ENCODE measurements around the gene NRXN2. TPM values are rescaled to one million over a fixed set of nuclear protein-coding genes. Genes with fewer than 3 reads are reported as not detected.

The NRXN2 gene
- total and polyA plus RNA-seq, 10 of the 15 experiments (the other 5 are each of a cell fraction or from before 2014, with no cell fraction given), result 0.03 to 1.4 (median 0.23) TPM

- ATAC-seq (no peak), DNase-seq (ENCODE audit: low read depth, low spot score) (no peak), FAIRE-seq (no peak)
- ChIA-PET SMC1A (ENCODE audit: uncharacterized antibody, unreplicated experiment) (no interaction called here), CTCF (interaction anchor here (0.7 kb wide), 1 partner anchor 155 kb away, joined by 4 read pairs; no protein-coding TSS in a partner anchor), POLR2A (no interaction called here), RAD21 (ENCODE audit: unreplicated experiment) (no interaction called here)
- Histone ChIP-seq H3K9me3 (replicated peaks; ENCODE audit: control insufficient read depth, insufficient read depth, low read length) (no peaks in the 10 kb centered on the region; the same call in 2 of the 3 replicates), H3K36me3 (ENCODE audit: control insufficient read depth in 2 of 2, insufficient read depth in 2 of 2, low read length in 1 of 2) (no peaks in the 10 kb centered on the region), H3K79me2 (ENCODE audit: control insufficient read depth, insufficient read depth, low read length) (no peaks in the 10 kb centered on the region), H4K20me1 (ENCODE audit: control insufficient read depth, insufficient read depth) (no peaks in the 10 kb centered on the region), H3K27ac (ENCODE audit: control insufficient read depth, insufficient read depth) (no peak overlapping the region), H2AFZ (ENCODE audit: control insufficient read depth, low read depth, low read length) (no peak overlapping the region), H3K4me3 (no peak overlapping the region), H3K27me3 (replicated peaks in 1 of 2; ENCODE audit: control insufficient read depth in 2 of 2, insufficient read depth in 2 of 2, low read length in 1 of 2) (peaks cover 0 to 3% of the 10 kb centered on the region in 2 experiments; a peak in 1 of 4 replicates), H3K4me1 (ENCODE audit: control insufficient read depth, insufficient read depth, low read length) (no peaks in the 10 kb centered on the region), H3K4me2 (ENCODE audit: control insufficient read depth, insufficient read depth) (no peak overlapping the region), H3K9ac (ENCODE audit: control insufficient read depth, insufficient read depth, low read length) (no peak overlapping the region)
- in situ Hi-C loops (cut with MboI), result no loop called here
- WGBS (ENCODE audit: insufficient coverage, insufficient replicate concordance, low lambda C conversion rate, missing lambda C conversion rate), result 43% methylated on average over 28 of the region's 28 CpGs
- BruUV-seq (replicated peaks), result no TSS peak
- intact Hi-C loops (cut with micrococcal nuclease; ENCODE audit: unreplicated experiment), result no loop called here
- TF ChIP-seq SREBF2 (IDR thresholded peaks at IDR 0.05; ENCODE audit: low read length) (no peak), KDM1A (IDR thresholded peaks at IDR 0.05; ENCODE audit: borderline replicate concordance) (no peak), NFXL1 (IDR thresholded peaks at IDR 0.05; ENCODE audit: borderline replicate concordance) (no peak)
These were observed 139.4 kb downstream of the NRXN2 start for GRCh38 chr11:64583296-64584262.

GRCh38 chr11:64582885-64583284 is 140.1 kb downstream of the NRXN2 start:
- Histone ChIP-seq H3K9ac (ENCODE audit: control insufficient read depth, insufficient read depth, low read length) (no peak overlapping the region), H4K20me1 (ENCODE audit: control insufficient read depth, insufficient read depth) (no peaks in the 10 kb centered on the region), H3K4me2 (ENCODE audit: control insufficient read depth, insufficient read depth) (no peak overlapping the region), H2AFZ (ENCODE audit: control insufficient read depth, low read depth, low read length) (no peak overlapping the region), H3K9me3 (replicated peaks; ENCODE audit: control insufficient read depth, insufficient read depth, low read length) (no peaks in the 10 kb centered on the region; the same call in 2 of the 3 replicates), H3K4me3 (no peak overlapping the region), H3K4me1 (ENCODE audit: control insufficient read depth, insufficient read depth, low read length) (no peaks in the 10 kb centered on the region), H3K27ac (ENCODE audit: control insufficient read depth, insufficient read depth) (no peak overlapping the region), H3K36me3 (ENCODE audit: control insufficient read depth in 2 of 2, insufficient read depth in 2 of 2, low read length in 1 of 2) (no peaks in the 10 kb centered on the region), H3K27me3 (replicated peaks in 1 of 2; ENCODE audit: control insufficient read depth in 2 of 2, insufficient read depth in 2 of 2, low read length in 1 of 2) (peaks cover 0 to 3% of the 10 kb centered on the region in 2 experiments; a peak in 1 of 4 replicates), H3K79me2 (ENCODE audit: control insufficient read depth, insufficient read depth, low read length) (no peaks in the 10 kb centered on the region)
- BruUV-seq (replicated peaks), result no TSS peak
- DNase-seq (ENCODE audit: low read depth, low spot score), result no peak
- no peak for ATAC-seq
- RAD21 ChIA-PET (ENCODE audit: unreplicated experiment), result no interaction called here
- CTCF ChIA-PET, result no interaction called here
- SMC1A ChIA-PET (ENCODE audit: uncharacterized antibody, unreplicated experiment), result no interaction called here
- 26% methylated on average over 15 of the region's 15 CpGs for WGBS (ENCODE audit: insufficient coverage, insufficient replicate concordance, low lambda C conversion rate, missing lambda C conversion rate)
- intact Hi-C loops (cut with micrococcal nuclease; ENCODE audit: unreplicated experiment) (no loop called here), in situ Hi-C loops (cut with MboI) (no loop called here)
- no peak for FAIRE-seq
- POLR2A ChIA-PET, result no interaction called here
- TF ChIP-seq EP300 (IDR thresholded peaks at IDR 0.05; ENCODE audit: borderline replicate concordance in 1 of 2, control insufficient read depth in 1 of 2, low read depth in 2 of 2, low read length in 2 of 2), result no peak
- TF ChIP-seq CHD4 (IDR thresholded peaks at IDR 0.05), result no peak
- no peak for TF ChIP-seq KLF5 (IDR thresholded peaks at IDR 0.05; ENCODE audit: partially characterized antibody)
- TF ChIP-seq NKRF (conservative IDR thresholded peaks at IDR 0.05), result no peak
- no peak for TF ChIP-seq ZBTB11 (CRISPR knock-in tag; IDR thresholded peaks at IDR 0.05)
- no peak for TF ChIP-seq SMAD5 (IDR thresholded peaks at IDR 0.05; ENCODE audit: low read depth)
- TF ChIP-seq POLR2AphosphoS2 (IDR thresholded peaks at IDR 0.05; ENCODE audit: low read depth, low read length), result no peak
- no peak for TF ChIP-seq ASH2L (IDR thresholded peaks at IDR 0.05; ENCODE audit: borderline replicate concordance, low read depth)
